AG04449 (cell line): Measurements from ENCODE around the gene MGAT5.

Experiments used
- CTCF ChIA-PET: fragments of 350-600 bp; formaldehyde crosslinking; extraction: SDS; loops from one replicate; lab custom pipeline; 2021; ENCODE audit warnings: antibody characterized with exemption; lab: Yijun Ruan, JAX
- POLR2A ChIA-PET: fragments of 400-600, 350-600 bp; formaldehyde crosslinking; extraction: SDS; loops from one replicate; lab custom pipeline; 2020; ENCODE audit warnings: antibody characterized with exemption, inconsistent platforms; lab: Yijun Ruan, JAX
- DNase-seq: peaks from one replicate; pipeline ENCODE4 v3.0.0-alpha.2; 2010; ENCODE audit warnings: low read depth, low spot score
- H3K4me3 ChIP-seq: 2 replicates; pipeline ENCODE4 v1.5.1; 2011; ENCODE audit warnings: low read depth, mild to moderate bottlenecking, control low read depth, low read length
- TF ChIP-seq, protein P1 (sequence below): IDR thresholded peaks from one replicate; pipeline ENCODE4 v1.5.1; 2011; ENCODE audit warnings: mild to moderate bottlenecking, moderate library complexity, low read length, control low read depth, inconsistent platforms; ENCODE audit not compliant: insufficient read depth; ENCODE audit errors: missing control alignments

MGAT5 gene

DNA sequence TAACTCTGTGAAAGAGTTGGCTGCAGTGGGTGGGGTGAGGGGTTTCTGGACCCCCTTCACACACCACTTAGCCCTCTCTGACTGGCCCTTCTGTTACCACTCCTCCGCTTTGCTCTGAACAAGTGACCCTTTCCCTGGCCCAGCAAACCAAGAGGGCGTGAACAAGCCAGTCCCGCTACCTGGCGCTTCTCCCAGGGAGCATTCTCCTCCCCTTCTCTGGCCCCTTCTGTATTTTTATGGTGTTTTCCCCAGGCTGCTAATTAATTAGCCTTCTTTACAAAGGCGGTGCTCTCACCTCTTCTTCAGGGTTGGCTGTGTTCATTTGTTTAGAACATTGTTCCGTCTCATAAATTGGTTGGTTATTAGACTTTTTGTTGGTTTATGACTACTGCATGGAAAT is 180.1 kb downstream of the MGAT5 start:
- TF ChIP-seq, protein P1, sequence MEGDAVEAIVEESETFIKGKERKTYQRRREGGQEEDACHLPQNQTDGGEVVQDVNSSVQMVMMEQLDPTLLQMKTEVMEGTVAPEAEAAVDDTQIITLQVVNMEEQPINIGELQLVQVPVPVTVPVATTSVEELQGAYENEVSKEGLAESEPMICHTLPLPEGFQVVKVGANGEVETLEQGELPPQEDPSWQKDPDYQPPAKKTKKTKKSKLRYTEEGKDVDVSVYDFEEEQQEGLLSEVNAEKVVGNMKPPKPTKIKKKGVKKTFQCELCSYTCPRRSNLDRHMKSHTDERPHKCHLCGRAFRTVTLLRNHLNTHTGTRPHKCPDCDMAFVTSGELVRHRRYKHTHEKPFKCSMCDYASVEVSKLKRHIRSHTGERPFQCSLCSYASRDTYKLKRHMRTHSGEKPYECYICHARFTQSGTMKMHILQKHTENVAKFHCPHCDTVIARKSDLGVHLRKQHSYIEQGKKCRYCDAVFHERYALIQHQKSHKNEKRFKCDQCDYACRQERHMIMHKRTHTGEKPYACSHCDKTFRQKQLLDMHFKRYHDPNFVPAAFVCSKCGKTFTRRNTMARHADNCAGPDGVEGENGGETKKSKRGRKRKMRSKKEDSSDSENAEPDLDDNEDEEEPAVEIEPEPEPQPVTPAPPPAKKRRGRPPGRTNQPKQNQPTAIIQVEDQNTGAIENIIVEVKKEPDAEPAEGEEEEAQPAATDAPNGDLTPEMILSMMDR: no peak
- no peak overlapping the region for H3K4me3 ChIP-seq
- ChIA-PET CTCF (interaction anchor here (1.1 to 6.7 kb wide), 3 partner anchors 12 to 22 kb away, joined by 3 to 78 read pairs (median 13); no protein-coding TSS in a partner anchor), POLR2A (interaction anchor here (0.7 kb wide), 1 partner anchor 32 kb away, joined by 3 read pairs; no protein-coding TSS in a partner anchor)
- no peak for DNase-seq

DNA sequence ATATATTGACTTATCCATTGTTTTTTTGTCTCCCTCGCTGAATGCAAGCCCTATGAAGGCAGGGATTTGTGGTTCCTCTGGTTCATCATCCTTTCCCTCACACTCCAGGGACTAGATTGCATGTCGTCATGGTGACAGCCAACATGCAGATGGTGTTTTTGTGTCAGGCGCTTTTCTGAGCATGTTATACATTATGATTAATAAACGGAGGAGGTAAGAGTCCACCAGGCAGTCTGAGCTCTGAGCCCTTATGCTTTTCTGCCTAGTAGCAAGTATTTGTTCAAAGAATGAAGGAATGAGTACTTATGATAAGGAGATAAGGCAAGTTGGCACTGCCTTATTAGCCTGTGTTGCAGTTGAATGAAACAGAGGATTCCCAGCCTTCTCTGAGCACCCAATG is 181.6 kb downstream of the MGAT5 start:
- no peak for DNase-seq
- CTCF ChIA-PET: interaction anchor here (1.4 to 6.7 kb wide), 5 partner anchors 11 to 551 kb away, joined by 6 to 78 read pairs (median 10); no protein-coding TSS in a partner anchor
- no peak overlapping the region for H3K4me3 ChIP-seq
- TF ChIP-seq, protein P1: no peak
- POLR2A ChIA-PET: no interaction called here

DNA sequence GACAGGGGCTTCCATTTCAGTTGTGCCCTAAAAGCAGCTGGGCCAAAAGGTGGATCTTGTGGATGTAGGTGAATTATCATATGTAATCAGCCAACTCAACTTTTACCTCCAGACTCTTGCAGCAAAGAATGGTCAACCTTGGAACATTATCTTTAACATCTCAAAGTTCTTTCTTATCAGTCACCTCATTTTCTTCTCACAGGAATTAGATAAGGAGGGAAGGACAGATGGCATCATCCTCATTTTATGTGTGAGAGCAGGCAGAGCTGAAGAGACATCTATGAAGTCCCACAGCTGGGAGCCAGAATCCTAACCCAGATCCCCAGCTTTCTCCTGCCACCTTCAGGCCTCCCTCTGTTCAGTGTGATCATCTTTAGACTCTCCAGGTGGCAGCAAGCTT is 182.1 kb downstream of the MGAT5 start:
- CTCF ChIA-PET: interaction anchor here (1.4 to 6.7 kb wide), 5 partner anchors 10 to 551 kb away, joined by 6 to 78 read pairs (median 10); no protein-coding TSS in a partner anchor
- no peak overlapping the region for H3K4me3 ChIP-seq
- POLR2A ChIA-PET: no interaction called here
- TF ChIP-seq, protein P1: no peak
- DNase-seq: no peak

DNA sequence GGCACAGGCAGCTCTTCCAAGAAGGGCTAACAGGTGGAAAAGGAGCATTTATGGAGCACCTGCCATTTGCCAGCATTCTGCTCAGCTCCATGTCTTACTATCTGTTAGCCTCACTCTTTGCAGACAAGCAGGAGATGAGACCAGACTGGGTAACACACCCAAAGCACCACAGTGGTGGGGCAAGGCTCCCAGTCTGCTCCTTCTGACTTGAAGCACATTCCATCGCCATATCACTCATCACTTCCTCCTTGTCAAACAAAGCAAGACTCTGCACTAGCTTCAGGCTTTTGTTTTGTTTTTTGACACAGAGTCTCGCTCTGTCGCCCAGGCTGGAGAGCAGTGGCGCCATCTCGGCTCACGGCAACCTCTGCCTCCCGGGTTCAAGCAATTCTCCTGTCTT is 182.8 kb downstream of the MGAT5 start:
- H3K4me3 ChIP-seq: no peak overlapping the region
- ChIA-PET CTCF (interaction anchor here (1.4 to 6.7 kb wide), 5 partner anchors 9 to 552 kb away, joined by 6 to 78 read pairs (median 10); no protein-coding TSS in a partner anchor), POLR2A (no interaction called here)
- TF ChIP-seq, protein P1: no peak
- no peak for DNase-seq

DNA sequence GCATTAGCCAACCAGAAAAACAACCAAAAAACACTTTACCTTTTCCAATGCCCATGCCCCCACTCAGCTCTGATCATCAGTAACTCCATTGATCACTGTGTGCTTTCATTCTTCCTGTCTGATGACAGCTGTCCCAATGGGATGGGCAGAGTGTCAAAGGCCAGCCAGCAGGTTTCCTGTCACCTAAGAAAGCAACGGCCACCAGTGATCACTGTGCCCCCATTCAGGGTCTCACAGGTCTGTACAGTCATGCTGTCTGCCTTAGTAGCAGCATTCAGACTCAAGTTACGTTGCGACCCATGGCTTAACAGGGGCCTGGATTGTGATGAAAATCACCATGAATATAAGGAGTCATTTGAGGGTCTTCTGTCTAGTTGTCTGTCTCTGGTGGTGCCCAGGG is 184.5 kb downstream of the MGAT5 start:
- ChIA-PET CTCF (interaction anchor here (1.2 to 6.7 kb wide), 5 partner anchors 10 to 554 kb away, joined by 3 to 78 read pairs (median 5); no protein-coding TSS in a partner anchor), POLR2A (no interaction called here)
- TF ChIP-seq, protein P1: no peak
- DNase-seq: no peak
- H3K4me3 ChIP-seq: no peak overlapping the region

DNA sequence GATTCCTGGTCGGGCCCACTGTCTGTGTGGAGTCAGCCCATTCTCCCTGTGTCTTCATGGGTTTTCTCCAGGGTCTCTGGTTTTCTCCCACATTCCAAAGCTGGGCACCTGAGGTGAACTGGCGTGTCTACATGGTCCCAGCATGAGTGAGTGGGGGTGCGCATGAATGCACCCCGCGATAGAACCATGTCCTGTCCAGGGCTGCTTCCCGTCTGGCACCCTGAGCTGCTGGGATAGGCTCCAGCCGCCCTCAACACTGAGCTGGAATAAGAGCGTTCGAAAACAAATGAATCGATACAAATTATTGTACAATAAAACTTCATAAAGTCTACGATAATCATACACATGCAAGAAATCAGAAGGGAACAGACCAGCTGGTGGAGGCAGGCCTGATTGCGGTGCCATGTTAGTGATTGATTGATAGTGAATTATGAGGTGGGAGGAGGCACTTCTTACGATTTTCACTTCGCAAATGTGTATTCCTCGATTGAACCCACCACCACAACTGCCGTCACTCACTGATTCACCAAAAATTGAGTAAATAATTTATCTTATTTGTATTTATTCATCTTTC is 186.6 kb downstream of the MGAT5 start:
- ChIA-PET CTCF (interaction anchor here (0.5 to 3.9 kb wide), 2 partner anchors 11 to 508 kb away, joined by 3 to 41 read pairs; no protein-coding TSS in a partner anchor), POLR2A (no interaction called here)
- no peak overlapping the region for H3K4me3 ChIP-seq
- no peak for DNase-seq
- TF ChIP-seq, protein P1: no peak
